WTC11 (cell line): Measurements from ENCODE around the gene PCDH9. TPM values are rescaled to one million over a fixed set of nuclear protein-coding genes. Genes with fewer than 3 reads are reported as not detected.

Source experiments
- ATAC-seq: fragments of 200-7000 bp; cut with Tn5 transposase; 2 replicates; pipeline ENCODE4 v1.10.0; 2021; ENCODE audit warnings: mild to moderate bottlenecking, moderate library complexity
- CTCF ChIA-PET: fragments of 300-600 bp; sonication (Branson Sonifier 250); formaldehyde crosslinking; loops from one replicate; lab custom pipeline; 2021; ENCODE audit warnings: antibody characterized with exemption; lab: Charles Lee
- POLR2A ChIA-PET: fragments of 350-600 bp; sonication (Branson Sonifier 250); formaldehyde crosslinking; loops from one replicate; lab custom pipeline; 2021; ENCODE audit warnings: antibody characterized with exemption; lab: Charles Lee
- DNase-seq: peaks from one replicate; pipeline ENCODE4 v3.0.0; 2021; ENCODE audit warnings: low spot score
- H3K27ac Mint-ChIP-seq: 2 replicates; pipeline ENCODE4 v1.8.0; 2021; ENCODE audit warnings: mixed read lengths
- H3K27me3 Mint-ChIP-seq: 2 replicates; pipeline ENCODE4 v1.8.0; 2021; ENCODE audit warnings: low read depth, mild to moderate bottlenecking, moderate library complexity, mixed read lengths
- H3K36me3 Mint-ChIP-seq: 2 replicates; pipeline ENCODE4 v1.8.0; 2021; ENCODE audit warnings: mixed read lengths
- H3K4me1 Mint-ChIP-seq: 2 replicates; pipeline ENCODE4 v1.8.0; 2022; ENCODE audit warnings: mixed read lengths
- H3K4me3 Mint-ChIP-seq: 2 replicates; pipeline ENCODE4 v1.8.0; 2021; ENCODE audit warnings: mild to moderate bottlenecking, moderate library complexity, mixed read lengths
- H3K9me3 Mint-ChIP-seq: 2 replicates; pipeline ENCODE4 v1.8.0; 2021; ENCODE audit warnings: mixed read lengths
- ATF2 ChIP-seq: sonication (generic); formaldehyde crosslinking; IDR thresholded peaks from 2 replicates; pipeline ENCODE4 v1.8.1; 2022; ENCODE audit warnings: low read depth, missing genetic modification reagents, borderline replicate concordance
- CBFB ChIP-seq: sonication (generic); formaldehyde crosslinking; IDR thresholded peaks from 2 replicates; pipeline ENCODE4 v1.8.1; 2022; ENCODE audit warnings: mild to moderate bottlenecking, low read depth, missing genetic modification reagents
- ESRRA ChIP-seq: sonication (generic); formaldehyde crosslinking; IDR thresholded peaks from 2 replicates; pipeline ENCODE4 v1.8.1; 2022; ENCODE audit warnings: mild to moderate bottlenecking, missing genetic modification reagents, borderline replicate concordance
- ETV6 ChIP-seq: sonication (generic); formaldehyde crosslinking; IDR thresholded peaks from 2 replicates; pipeline ENCODE4 v1.8.1; 2022; ENCODE audit warnings: mild to moderate bottlenecking, missing genetic modification reagents
- FOXP1 ChIP-seq: sonication (generic); formaldehyde crosslinking; IDR thresholded peaks from 2 replicates; pipeline ENCODE4 v1.8.0; 2022; ENCODE audit warnings: missing genetic modification reagents, mild to moderate bottlenecking, moderate library complexity, borderline replicate concordance
- JUN ChIP-seq: sonication (generic); formaldehyde crosslinking; IDR thresholded peaks from 2 replicates; pipeline ENCODE4 v1.8.0; 2023; ENCODE audit warnings: mild to moderate bottlenecking, missing genetic modification reagents
- NFYB ChIP-seq: sonication (generic); formaldehyde crosslinking; conservative IDR thresholded peaks from 2 replicates; pipeline ENCODE4 v1.8.0; 2022; ENCODE audit warnings: low read depth, missing genetic modification reagents
- NR1H2 ChIP-seq: sonication (generic); formaldehyde crosslinking; IDR thresholded peaks from 2 replicates; pipeline ENCODE4 v1.9.0; 2021; ENCODE audit warnings: mild to moderate bottlenecking, moderate library complexity, missing genetic modification reagents
- PRRX2 ChIP-seq: fragments of 250-450 bp; sonication (Bioruptor Pico); IDR thresholded peaks from 2 replicates; pipeline ENCODE4 v1.8.0; 2021; ENCODE audit warnings: mild to moderate bottlenecking
- TP53 ChIP-seq: sonication (generic); formaldehyde crosslinking; IDR thresholded peaks from 2 replicates; pipeline ENCODE4 v1.8.1; 2023; ENCODE audit warnings: mild to moderate bottlenecking, missing genetic modification reagents
- ZNF512 ChIP-seq: sonication (generic); formaldehyde crosslinking; IDR thresholded peaks from 2 replicates; pipeline ENCODE4 v1.8.1; 2022; ENCODE audit warnings: missing genetic modification reagents, borderline replicate concordance
- ZSCAN18 ChIP-seq: fragments of 250-450 bp; sonication (Bioruptor Pico); IDR thresholded peaks from 2 replicates; pipeline ENCODE4 v2.1.2; 2022; ENCODE audit warnings: mild to moderate bottlenecking, moderate library complexity
- total RNA-seq: library from RNA; stranded (reverse); gene quantifications from 3 replicates; pipeline ENCODE4 v1.2.3, GENCODE V29; 2021
- TF ChIP-seq, protein P1 (sequence below): sonication (generic); formaldehyde crosslinking; IDR thresholded peaks from 2 replicates; pipeline ENCODE4 v1.8.0; 2022; ENCODE audit warnings: mild to moderate bottlenecking, missing genetic modification reagents
- TF ChIP-seq, protein P2 (sequence below): sonication (generic); formaldehyde crosslinking; IDR thresholded peaks from 2 replicates; pipeline ENCODE4 v1.8.1; 2023; ENCODE audit warnings: mild to moderate bottlenecking, missing genetic modification reagents, moderate library complexity
- TF ChIP-seq, protein P3 (sequence below): sonication (generic); formaldehyde crosslinking; conservative IDR thresholded peaks from 2 replicates; pipeline ENCODE4 v1.8.1; 2022; ENCODE audit warnings: mild to moderate bottlenecking, missing genetic modification reagents
- TF ChIP-seq, protein P4 (sequence below): sonication (generic); formaldehyde crosslinking; IDR thresholded peaks from 2 replicates; pipeline ENCODE4 v1.8.1; 2022; ENCODE audit warnings: mild to moderate bottlenecking, missing genetic modification reagents, moderate library complexity, borderline replicate concordance

PCDH9 gene
- total RNA-seq, 1 experiment from 2014 or later = 0.48 TPM

DNA sequence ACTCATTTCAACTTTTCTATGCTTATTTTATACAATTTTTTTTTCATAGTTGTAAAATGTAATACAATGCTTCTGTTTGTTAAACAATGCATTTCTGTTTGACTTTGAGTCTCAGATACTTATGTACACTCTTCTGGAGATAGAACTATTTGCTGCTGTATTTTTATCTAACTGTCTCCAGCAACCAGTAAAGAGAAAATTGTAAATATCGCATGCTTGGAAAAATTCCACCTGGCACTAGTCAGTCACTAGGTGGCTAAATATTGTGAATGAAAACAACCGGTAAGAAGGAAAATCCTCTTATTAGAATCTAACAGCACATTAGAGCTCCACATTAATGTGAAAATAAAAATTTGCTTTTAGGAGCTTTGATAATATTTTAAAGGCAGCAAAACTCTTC lies 876.5 kb downstream of the PCDH9 start (continued):
- TF ChIP-seq ATF2 (CRISPR knock-in tag) (no peak), ZSCAN18 (CRISPR knock-in tag) (no peak)
- TF ChIP-seq, protein P1, sequence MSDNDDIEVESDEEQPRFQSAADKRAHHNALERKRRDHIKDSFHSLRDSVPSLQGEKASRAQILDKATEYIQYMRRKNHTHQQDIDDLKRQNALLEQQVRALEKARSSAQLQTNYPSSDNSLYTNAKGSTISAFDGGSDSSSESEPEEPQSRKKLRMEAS = no peak

DNA sequence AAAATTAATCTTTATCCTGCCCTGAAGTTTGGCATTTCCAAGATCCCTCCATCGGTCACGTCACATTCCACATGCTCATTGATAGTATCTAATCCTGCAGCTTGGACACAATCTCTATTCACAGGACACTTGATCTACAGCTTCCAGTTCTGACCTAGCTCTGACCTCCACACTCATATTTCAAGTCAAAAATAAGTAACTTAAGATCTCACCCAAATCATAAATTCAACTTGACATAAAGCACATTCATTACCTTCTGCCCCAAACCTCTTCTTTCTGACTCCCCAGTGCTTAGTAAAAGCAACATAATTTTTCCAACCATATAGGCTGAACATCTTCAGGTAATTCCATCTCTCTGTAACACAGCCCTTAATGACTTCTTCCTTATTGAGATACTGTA lies 880.2 kb downstream of the PCDH9 start:
- POLR2A ChIA-PET = no interaction called here
- Mint-ChIP-seq H3K27me3 (no peaks in the 10 kb centered on the region), H3K4me1 (peaks cover 12% of the 10 kb centered on the region), H3K27ac (no peak overlapping the region), H3K9me3 (no peaks in the 10 kb centered on the region), H3K36me3 (no peaks in the 10 kb centered on the region), H3K4me3 (no peak overlapping the region)
- DNase-seq (no peak), ATAC-seq (no peak)
- CTCF ChIA-PET = no interaction called here
- no peak for TF ChIP-seq CBFB
- TF ChIP-seq, protein P2, sequence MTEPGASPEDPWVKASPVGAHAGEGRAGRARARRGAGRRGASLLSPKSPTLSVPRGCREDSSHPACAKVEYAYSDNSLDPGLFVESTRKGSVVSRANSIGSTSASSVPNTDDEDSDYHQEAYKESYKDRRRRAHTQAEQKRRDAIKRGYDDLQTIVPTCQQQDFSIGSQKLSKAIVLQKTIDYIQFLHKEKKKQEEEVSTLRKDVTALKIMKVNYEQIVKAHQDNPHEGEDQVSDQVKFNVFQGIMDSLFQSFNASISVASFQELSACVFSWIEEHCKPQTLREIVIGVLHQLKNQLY (CRISPR knock-in tag) = no peak
- TF ChIP-seq NFYB (CRISPR knock-in tag) = no peak
- TF ChIP-seq ESRRA (CRISPR knock-in tag) = no peak
- TF ChIP-seq NR1H2 (CRISPR knock-in tag) = no peak
- TF ChIP-seq ZSCAN18 (CRISPR knock-in tag) = no peak
- TF ChIP-seq, protein P3, sequence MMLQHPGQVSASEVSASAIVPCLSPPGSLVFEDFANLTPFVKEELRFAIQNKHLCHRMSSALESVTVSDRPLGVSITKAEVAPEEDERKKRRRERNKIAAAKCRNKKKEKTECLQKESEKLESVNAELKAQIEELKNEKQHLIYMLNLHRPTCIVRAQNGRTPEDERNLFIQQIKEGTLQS (CRISPR knock-in tag) = no peak
- TF ChIP-seq FOXP1 = no peak
- TF ChIP-seq TP53 = no peak
- TF ChIP-seq, protein P4, sequence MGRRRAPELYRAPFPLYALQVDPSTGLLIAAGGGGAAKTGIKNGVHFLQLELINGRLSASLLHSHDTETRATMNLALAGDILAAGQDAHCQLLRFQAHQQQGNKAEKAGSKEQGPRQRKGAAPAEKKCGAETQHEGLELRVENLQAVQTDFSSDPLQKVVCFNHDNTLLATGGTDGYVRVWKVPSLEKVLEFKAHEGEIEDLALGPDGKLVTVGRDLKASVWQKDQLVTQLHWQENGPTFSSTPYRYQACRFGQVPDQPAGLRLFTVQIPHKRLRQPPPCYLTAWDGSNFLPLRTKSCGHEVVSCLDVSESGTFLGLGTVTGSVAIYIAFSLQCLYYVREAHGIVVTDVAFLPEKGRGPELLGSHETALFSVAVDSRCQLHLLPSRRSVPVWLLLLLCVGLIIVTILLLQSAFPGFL (CRISPR knock-in tag) = no peak

GRCh38 chr13:66348745-66349690 lies 881.1 kb downstream of the PCDH9 start:
- Mint-ChIP-seq H3K4me1 (peaks cover 10% of the 10 kb centered on the region), H3K36me3 (no peaks in the 10 kb centered on the region), H3K9me3 (no peaks in the 10 kb centered on the region), H3K27me3 (no peaks in the 10 kb centered on the region)
- ChIA-PET CTCF (no interaction called here), POLR2A (no interaction called here)
- no peak for DNase-seq
- no peak for TF ChIP-seq ZNF512
- TF ChIP-seq JUN (CRISPR knock-in tag) = no peak
- no peak for TF ChIP-seq NR1H2 (CRISPR knock-in tag)
- no peak for TF ChIP-seq PRRX2
- TF ChIP-seq ETV6 (CRISPR knock-in tag) = no peak
- TF ChIP-seq, all 79 proteins: peak for 0
- H3K27ac Mint-ChIP-seq = no peak overlapping the region
- ATAC-seq = no peak
- no peak overlapping the region for H3K4me3 Mint-ChIP-seq
